Measurements from ENCODE around the gene ADAM10. TPM values are rescaled to one million over a fixed set of nuclear protein-coding genes. Genes with fewer than 3 reads are reported as not detected.

Gene ADAM10
- total and polyA plus RNA-seq, 2 donors (not counting 1 experiment from before 2014, with no cell fraction given): 18.8 to 138 TPM

GRCh38 chr15:58702233-58702632 is 47.3 kb downstream of the ADAM10 start:
- H3K36me3 ChIP-seq (replicated peaks in 1 of 2; ENCODE audit: control extremely low read depth in 1 of 2, control insufficient read depth in 1 of 2, extremely low read depth in 1 of 2, insufficient read depth in 2 of 2, low read length in 1 of 2): peaks cover 3 to 4% of the 10 kb centered on the region in 2 experiments
- WGBS (ENCODE audit: insufficient coverage): no CpG with 5 or more reads among the region's 2 CpGs
- peaks cover 58% of the 10 kb centered on the region for H3K4me1 Mint-ChIP-seq
- no peak overlapping the region for H3K27ac ChIP-seq (ENCODE audit: low read length in 2 of 2)
- H3K4me3 Mint-ChIP-seq: no peak overlapping the region
- H3K4me2 ChIP-seq (replicated peaks; ENCODE audit: low read depth, low read length, poor library complexity, severe bottlenecking): no peak overlapping the region
- POLR2A ChIA-PET: no interaction called here
- H3K9me3 Mint-ChIP-seq (ENCODE audit: insufficient read depth): no peaks in the 10 kb centered on the region
- no peak overlapping the region for H2AFZ ChIP-seq (ENCODE audit: insufficient read depth, low read depth, low read length, poor library complexity, severe bottlenecking)
- ATAC-seq (ENCODE audit: low read depth) (no peak), DNase-seq (no peak)
- H3K27ac Mint-ChIP-seq: no peak overlapping the region
- intact Hi-C loops (cut with micrococcal nuclease): no loop called here
- peaks cover 28% of the 10 kb centered on the region for H4K20me1 ChIP-seq (ENCODE audit: control insufficient read depth, insufficient read depth, low read length, poor library complexity, severe bottlenecking)
- no peak overlapping the region for H3K4me3 ChIP-seq (ENCODE audit: control extremely low read depth in 1 of 5, extremely low read depth in 1 of 5, insufficient read depth in 1 of 5, low read depth in 2 of 5, low read length in 4 of 5)
- TF ChIP-seq CTCF (IDR thresholded peaks at IDR 0.05) (no peak), EZH2 (IDR thresholded peaks at IDR 0.05; ENCODE audit: borderline replicate concordance, insufficient read depth, low read depth, low read length, poor library complexity, severe bottlenecking) (no peak)
- peaks cover 4 to 14% of the 10 kb centered on the region in 2 donors for H3K4me1 ChIP-seq (ENCODE audit: control insufficient read depth in 2 of 2, insufficient read depth in 2 of 2, low read length in 2 of 2)
- CTCF ChIA-PET: no interaction called here
- H3K27me3 Mint-ChIP-seq: no peaks in the 10 kb centered on the region
- no peak overlapping the region for H3K9ac ChIP-seq (ENCODE audit: low read length)
- peaks cover 96% of the 10 kb centered on the region for H3K79me2 ChIP-seq (ENCODE audit: control insufficient read depth, insufficient read depth, low read length)
- peaks cover 10 to 19% (median 15%) of the 10 kb centered on the region in 3 donors for H3K9me3 ChIP-seq (ENCODE audit: control extremely low read depth in 1 of 3, control insufficient read depth in 2 of 3, insufficient read depth in 1 of 3, low read length in 2 of 3)
- H3K27me3 ChIP-seq (replicated peaks in 1 of 4; ENCODE audit: control extremely low read depth in 1 of 4, control insufficient read depth in 3 of 4, insufficient read depth in 4 of 4, low read length in 3 of 4): no peaks in the 10 kb centered on the region

GRCh38 chr15:58701376-58701775 is 48.1 kb downstream of the ADAM10 start:
- H3K27me3 ChIP-seq (replicated peaks in 1 of 4; ENCODE audit: control extremely low read depth in 1 of 4, control insufficient read depth in 3 of 4, insufficient read depth in 4 of 4, low read length in 3 of 4): no peaks in the 10 kb centered on the region
- TF ChIP-seq CTCF (IDR thresholded peaks at IDR 0.05) (no peak), EZH2 (IDR thresholded peaks at IDR 0.05; ENCODE audit: borderline replicate concordance, insufficient read depth, low read depth, low read length, poor library complexity, severe bottlenecking) (no peak)
- H3K27ac ChIP-seq (ENCODE audit: low read length in 2 of 2): no peak overlapping the region
- no peak overlapping the region for H3K9ac ChIP-seq (ENCODE audit: low read length)
- DNase-seq: no peak
- H3K4me1 Mint-ChIP-seq: peaks cover 58% of the 10 kb centered on the region
- H4K20me1 ChIP-seq (ENCODE audit: control insufficient read depth, insufficient read depth, low read length, poor library complexity, severe bottlenecking): peaks cover 37% of the 10 kb centered on the region
- H3K4me2 ChIP-seq (replicated peaks; ENCODE audit: low read depth, low read length, poor library complexity, severe bottlenecking): no peak overlapping the region
- no peak for ATAC-seq (ENCODE audit: low read depth)
- ChIA-PET POLR2A (no interaction called here), CTCF (no interaction called here)
- H2AFZ ChIP-seq (ENCODE audit: insufficient read depth, low read depth, low read length, poor library complexity, severe bottlenecking): no peak overlapping the region
- peaks cover 96% of the 10 kb centered on the region for H3K79me2 ChIP-seq (ENCODE audit: control insufficient read depth, insufficient read depth, low read length)
- no peaks in the 10 kb centered on the region for H3K9me3 Mint-ChIP-seq (ENCODE audit: insufficient read depth)
- WGBS (ENCODE audit: insufficient coverage): no CpG with 5 or more reads among the region's 4 CpGs
- intact Hi-C loops (cut with micrococcal nuclease): no loop called here
- no peaks in the 10 kb centered on the region for H3K27me3 Mint-ChIP-seq
- H3K4me3 Mint-ChIP-seq: no peak overlapping the region
- H3K36me3 ChIP-seq (replicated peaks in 1 of 2; ENCODE audit: control extremely low read depth in 1 of 2, control insufficient read depth in 1 of 2, extremely low read depth in 1 of 2, insufficient read depth in 2 of 2, low read length in 1 of 2): peaks cover 3 to 4% of the 10 kb centered on the region in 2 experiments
- peaks cover 10 to 15% (median 15%) of the 10 kb centered on the region in 3 donors for H3K9me3 ChIP-seq (ENCODE audit: control extremely low read depth in 1 of 3, control insufficient read depth in 2 of 3, insufficient read depth in 1 of 3, low read length in 2 of 3)
- no peak overlapping the region for H3K4me3 ChIP-seq (ENCODE audit: control extremely low read depth in 1 of 5, extremely low read depth in 1 of 5, insufficient read depth in 1 of 5, low read depth in 2 of 5, low read length in 4 of 5)
- H3K27ac Mint-ChIP-seq: no peak overlapping the region
- H3K4me1 ChIP-seq (ENCODE audit: control insufficient read depth in 2 of 2, insufficient read depth in 2 of 2, low read length in 2 of 2): peaks cover 0 to 13% of the 10 kb centered on the region in 2 donors
